ENCODE measurements around the gene PCK1.

PCK1 gene

DNA sequence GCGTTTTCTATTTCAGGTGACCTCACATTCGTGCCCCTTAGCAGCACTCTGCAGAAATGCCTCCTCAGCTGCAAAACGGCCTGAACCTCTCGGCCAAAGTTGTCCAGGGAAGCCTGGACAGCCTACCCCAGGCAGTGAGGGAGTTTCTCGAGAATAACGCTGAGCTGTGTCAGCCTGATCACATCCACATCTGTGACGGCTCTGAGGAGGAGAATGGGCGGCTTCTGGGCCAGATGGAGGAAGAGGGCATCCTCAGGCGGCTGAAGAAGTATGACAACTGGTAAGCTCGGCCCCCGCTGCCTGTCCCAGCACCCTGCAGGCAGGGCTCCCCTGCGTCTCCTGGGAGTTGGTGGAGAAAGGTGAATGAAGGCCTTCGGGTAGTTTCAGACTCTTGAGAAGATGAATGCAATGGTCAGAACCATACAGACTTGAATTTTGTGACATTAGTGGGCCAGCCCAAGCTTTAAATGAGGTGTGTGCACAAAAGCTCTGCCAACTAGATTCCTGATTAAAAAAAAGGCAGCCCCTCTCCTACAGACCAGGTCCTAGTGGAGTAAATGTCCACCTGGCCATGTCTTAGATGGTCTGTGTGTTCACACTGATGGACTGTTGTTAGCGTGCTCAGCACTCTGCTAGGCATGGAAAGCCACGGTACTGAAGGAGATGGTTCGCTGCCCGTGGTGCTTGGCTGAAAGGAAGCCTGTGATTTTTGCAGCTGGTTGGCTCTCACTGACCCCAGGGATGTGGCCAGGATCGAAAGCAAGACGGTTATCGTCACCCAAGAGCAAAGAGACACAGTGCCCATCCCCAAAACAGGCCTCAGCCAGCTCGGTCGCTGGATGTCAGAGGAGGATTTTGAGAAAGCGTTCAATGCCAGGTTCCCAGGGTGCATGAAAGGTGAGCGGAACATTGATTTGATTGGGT is 708 bp downstream of the PCK1 start:
- DNase-seq (ENCODE audit: low read depth), result no peak

DNA sequence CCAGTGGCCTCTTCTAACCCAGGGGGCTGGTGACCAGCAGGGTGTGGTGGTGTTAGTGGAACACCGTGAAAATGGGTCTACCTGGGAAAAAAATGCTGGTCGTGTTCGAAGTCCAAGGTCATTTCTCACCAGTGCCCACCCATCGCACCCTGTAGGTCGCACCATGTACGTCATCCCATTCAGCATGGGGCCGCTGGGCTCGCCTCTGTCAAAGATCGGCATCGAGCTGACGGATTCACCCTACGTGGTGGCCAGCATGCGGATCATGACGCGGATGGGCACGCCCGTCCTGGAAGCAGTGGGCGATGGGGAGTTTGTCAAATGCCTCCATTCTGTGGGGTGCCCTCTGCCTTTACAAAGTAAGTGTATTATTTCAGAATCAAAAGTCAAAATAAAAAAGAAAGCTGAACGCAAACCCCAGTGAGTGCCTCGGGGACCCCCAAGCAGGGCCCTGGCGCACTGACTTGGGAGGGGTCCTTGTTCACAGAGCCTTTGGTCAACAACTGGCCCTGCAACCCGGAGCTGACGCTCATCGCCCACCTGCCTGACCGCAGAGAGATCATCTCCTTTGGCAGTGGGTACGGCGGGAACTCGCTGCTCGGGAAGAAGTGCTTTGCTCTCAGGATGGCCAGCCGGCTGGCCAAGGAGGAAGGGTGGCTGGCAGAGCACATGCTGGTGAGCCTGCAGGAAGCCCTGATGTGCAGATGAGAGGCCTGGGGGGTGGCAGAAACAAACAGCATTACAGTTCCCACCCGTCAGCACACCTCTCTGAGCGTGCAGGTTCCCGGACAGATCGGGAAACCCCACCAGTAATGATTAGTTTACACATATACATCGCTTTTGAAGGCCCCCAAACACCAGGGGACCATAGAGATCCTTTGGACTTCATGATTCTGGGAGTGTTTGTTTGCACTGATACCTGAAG is 1.9 kb downstream of the PCK1 start:
- DNase-seq (ENCODE audit: low read depth), result no peak

GRCh38 chr20:57563522-57563921 is 2.6 kb downstream of the PCK1 start:
- no peak for DNase-seq (ENCODE audit: low read depth)

DNA sequence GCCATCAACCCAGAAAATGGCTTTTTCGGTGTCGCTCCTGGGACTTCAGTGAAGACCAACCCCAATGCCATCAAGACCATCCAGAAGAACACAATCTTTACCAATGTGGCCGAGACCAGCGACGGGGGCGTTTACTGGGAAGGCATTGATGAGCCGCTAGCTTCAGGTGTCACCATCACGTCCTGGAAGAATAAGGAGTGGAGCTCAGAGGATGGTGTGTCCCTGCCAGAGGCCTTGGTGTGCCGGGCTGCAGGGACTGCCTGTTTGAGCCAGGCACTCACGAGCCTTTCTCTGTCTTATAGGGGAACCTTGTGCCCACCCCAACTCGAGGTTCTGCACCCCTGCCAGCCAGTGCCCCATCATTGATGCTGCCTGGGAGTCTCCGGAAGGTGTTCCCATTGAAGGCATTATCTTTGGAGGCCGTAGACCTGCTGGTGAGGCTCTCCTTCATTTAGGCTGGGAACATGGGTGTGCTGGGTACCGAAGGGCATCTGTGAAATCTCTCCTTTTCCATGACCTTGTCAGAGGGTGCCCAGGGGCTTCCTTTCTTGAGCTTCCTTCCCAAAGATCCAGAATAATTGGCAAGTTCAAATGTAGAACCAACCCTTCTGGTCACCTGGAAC is 3.4 kb downstream of the PCK1 start:
- DNase-seq (ENCODE audit: low read depth), result no peak

DNA sequence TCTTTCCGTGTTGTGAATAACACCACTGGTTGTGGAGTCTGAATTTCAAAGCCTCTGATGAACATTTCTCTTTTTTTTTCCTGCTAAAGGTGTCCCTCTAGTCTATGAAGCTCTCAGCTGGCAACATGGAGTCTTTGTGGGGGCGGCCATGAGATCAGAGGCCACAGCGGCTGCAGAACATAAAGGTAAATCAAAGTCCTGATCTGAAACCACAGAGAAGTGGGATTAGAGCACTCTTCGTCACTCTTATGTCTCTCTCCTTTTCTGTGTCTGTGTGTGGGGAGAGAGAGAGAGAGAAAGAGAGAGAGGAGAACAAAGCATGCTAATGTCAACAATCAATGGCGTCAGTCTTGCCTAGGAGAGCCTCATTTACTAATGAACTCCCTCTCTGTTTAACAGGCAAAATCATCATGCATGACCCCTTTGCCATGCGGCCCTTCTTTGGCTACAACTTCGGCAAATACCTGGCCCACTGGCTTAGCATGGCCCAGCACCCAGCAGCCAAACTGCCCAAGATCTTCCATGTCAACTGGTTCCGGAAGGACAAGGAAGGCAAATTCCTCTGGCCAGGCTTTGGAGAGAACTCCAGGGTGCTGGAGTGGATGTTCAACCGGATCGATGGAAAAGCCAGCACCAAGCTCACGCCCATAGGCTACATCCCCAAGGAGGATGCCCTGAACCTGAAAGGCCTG is 4.2 kb downstream of the PCK1 start:
- DNase-seq (ENCODE audit: low read depth), result no peak

DNA sequence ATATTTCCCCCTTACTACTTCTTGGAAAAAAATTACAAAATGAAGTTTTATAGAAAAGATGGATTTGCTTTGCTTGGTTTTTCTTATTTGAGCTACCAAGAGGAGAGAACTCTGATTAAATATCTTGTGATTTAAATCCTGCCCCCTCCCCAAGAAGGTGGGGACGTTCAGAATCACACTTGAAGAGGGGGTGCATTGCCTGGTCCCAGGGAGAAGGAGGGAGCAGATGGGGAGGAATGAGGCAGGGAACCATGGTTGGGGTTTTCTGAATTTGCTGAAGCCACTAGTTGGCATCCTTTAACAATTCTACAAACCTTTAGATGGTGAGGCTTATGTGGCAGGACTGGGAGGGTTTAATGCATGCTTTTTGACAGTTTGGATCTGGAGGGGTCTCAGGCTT is 5.5 kb downstream of the PCK1 start:
- DNase-seq (ENCODE audit: low read depth), result no peak

- DNase-seq (ENCODE audit: low read depth), result no peak
These were observed 6.0 kb downstream of the PCK1 start for GRCh38 chr20:57566803-57567459.

DNA sequence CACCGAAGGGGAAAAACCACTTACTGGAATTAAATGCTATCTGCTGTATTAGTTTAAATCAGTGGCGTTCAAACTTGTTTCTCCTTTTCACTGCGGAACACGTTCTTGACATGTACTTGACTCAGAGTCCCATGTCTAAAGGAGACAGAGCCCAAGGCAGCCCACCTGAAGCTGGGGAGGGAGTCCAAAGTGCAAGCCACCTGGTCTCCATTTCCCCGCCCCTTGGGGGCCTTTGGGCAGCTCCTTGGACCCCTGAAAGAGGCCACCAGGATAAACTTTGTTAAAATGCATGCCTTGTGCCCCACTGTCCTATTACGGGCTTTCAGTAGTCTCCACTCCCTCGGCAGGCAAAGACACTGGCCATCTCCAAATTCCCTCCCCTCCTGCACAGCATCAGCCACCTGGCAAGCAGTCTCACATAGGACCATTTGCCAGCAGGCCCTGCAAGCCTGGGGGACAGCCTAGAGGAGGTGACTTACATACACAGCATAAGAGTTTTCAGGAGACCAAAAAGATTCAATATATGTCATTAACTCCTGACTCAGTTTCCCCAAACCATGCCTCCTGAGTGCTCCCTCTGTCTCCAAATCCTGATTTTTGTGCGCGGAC is 6.7 kb downstream of the PCK1 start:
- no peak for DNase-seq (ENCODE audit: low read depth)

DNA sequence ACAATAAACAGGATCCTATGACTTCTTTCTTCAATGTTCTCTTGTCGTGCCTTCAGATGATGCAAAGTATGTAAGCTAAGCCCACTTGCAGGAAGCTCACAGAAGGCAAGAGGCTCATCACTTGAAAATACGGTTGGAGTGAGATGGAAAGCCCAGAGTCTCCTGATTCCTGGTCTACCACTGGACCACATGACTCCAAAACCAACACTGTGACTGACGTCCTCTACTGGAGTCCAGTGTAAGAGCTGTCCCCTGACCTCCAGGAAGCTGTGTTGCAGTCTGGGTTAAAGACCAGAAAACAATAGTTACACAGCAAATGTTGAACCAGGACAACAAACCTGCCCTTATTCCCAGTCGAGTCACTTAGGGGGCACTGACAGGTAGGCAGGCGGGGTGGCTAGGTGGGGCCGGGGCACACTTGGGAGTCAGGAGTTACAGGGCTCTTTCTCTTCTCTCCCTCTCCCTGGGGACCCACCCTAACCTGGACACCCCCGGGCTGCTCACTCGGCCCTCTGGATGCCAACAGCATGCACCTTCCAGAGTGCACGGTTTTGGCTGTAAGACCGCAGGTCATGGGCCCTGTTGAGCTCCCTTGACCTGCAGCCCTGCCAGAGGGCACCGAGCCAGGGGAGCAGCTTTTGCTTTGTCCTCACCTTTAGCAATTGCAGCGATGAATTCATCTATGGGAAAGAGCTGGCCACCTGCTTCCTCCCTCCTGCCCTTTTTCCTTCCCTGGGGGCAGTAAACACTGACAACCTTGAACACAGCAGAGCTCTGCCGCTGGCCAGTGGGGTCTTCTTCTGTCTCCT is 7.4 kb downstream of the PCK1 start:
- DNase-seq (ENCODE audit: low read depth), result no peak

GRCh38 chr20:57568960-57569359 is 8.1 kb downstream of the PCK1 start:
- DNase-seq (ENCODE audit: low read depth), result no peak

- no peak for DNase-seq (ENCODE audit: low read depth)
These were observed 9.4 kb downstream of the PCK1 start for GRCh38 chr20:57570145-57570850.

- DNase-seq (ENCODE audit: low read depth), result no peak
These were observed 10.0 kb downstream of the PCK1 start for GRCh38 chr20:57570920-57571319.

DNA sequence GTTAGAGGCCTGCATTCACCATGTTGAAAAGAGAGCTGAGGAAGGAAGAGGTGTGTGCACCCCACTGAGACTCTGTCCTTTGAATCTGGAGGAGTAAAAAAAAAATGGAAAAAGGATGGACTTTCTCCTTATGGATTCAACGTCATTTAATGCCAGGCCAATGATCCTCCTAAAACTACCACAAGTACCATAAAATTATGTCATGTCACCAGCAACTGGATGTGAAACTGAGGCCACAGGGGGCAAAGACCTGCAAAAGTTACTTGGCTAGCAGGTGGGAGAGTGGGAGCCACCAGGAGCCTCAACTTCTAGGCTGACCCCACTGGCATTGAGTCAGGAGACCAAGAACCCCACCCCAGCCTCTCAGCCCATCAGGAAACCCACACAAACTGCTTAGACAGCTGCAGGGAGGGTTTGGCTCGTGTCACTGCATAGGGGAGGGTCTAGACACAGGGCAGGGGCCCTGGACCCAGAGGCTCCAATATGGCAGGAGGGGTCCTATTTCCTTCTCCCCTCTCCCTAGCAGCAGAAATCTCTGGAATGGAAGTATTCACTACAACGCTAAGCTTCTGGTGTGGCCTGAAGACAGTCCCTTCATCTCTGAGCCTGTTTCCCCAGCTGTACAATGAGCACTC is 11.0 kb downstream of the PCK1 start:
- DNase-seq (ENCODE audit: low read depth), result no peak

DNA sequence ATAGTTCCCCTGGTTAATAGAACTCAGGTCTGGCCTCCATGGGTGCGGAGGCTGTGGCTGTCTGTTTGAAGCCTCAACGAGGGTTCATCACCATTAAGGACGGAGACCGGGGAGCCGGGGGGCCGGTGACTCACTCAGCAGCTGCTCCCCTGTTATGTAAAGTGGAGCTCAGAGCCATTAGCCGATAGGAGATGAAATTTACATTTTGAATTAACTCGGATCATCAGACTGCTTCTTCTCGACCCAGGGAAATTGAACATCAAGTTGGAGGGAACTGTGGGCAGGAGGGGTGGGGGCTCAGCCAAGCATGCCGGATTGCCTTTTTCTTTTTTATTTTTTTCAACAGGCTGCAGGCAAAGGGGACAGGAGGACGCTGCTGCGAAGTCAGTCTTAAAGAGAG is 12.3 kb downstream of the PCK1 start:
- no peak for DNase-seq (ENCODE audit: low read depth)

DNA sequence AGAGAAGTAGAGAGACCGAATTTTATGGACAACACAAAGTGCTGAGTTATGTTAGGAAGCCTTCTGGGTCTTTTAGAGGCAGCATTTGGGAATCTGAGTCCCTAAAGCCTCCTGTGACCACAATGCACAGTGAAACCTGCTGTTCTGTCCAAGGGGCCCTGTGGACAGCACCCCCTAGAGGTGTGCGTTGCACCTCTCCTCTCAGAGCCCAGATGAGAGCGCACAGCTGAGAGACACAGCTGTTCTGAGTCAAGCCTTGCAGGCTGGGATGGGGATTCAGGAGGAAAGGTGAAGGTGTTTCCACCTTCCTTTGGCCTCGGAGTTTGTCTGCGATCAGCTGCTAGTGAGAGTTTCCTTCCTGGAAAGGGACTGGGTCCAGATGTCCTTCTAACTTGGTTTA is 13.0 kb downstream of the PCK1 start:
- no peak for DNase-seq (ENCODE audit: low read depth)

GRCh38 chr20:57574954-57575353 is 14.0 kb downstream of the PCK1 start:
- DNase-seq (ENCODE audit: low read depth), result no peak

- DNase-seq (ENCODE audit: low read depth), result no peak
These were observed 15.1 kb downstream of the PCK1 start for GRCh38 chr20:57576002-57576401.

- no peak for DNase-seq (ENCODE audit: low read depth)
These were observed 16.0 kb downstream of the PCK1 start for GRCh38 chr20:57576617-57577550.

Measured in stromal cell of bone marrow (primary cell).